GM23338 (cell line): ENCODE results near the gene MTREX. TPM values are rescaled to one million over a fixed set of nuclear protein-coding genes. Genes with fewer than 3 reads are reported as not detected.

Source experiments
- ZNF462 ChIP-seq: fragments of 250-450 bp; sonication (Bioruptor Pico); IDR thresholded peaks from 2 replicates; pipeline ENCODE4 v1.5.0; 2020; ENCODE audit warnings: mild to moderate bottlenecking, moderate library complexity
- polyA plus RNA-seq: library from polyadenylated mRNA; unstranded; fragments of >200 nt; fragmentation: Nextera tagmentation; extraction: Ambion mirVana; gene quantifications from 2 replicates; pipeline ENCODE4 v1.2.1, GENCODE V29; 2016
- total RNA-seq: library from RNA; depleted of rRNA; stranded (reverse); fragments of >200 nt; shearing (Covaris generic); gene quantifications from 2 replicates; pipeline ENCODE4 v1.2.3, GENCODE V29; 2014; rRNA removed

MTREX gene
- total and polyA plus RNA-seq, 2 experiments from 2014 or later: 47.5 to 94.9 TPM

GRCh38 chr5:55472642-55473041, 164.9 kb downstream of the MTREX start (continued):
- no peak for TF ChIP-seq ZNF462 (CRISPR knock-in tag)

Other genes with a start within 250 kb of the MTREX start
- not detected in 2 replicates for gene GZMA, start 205.3 kb upstream of the MTREX start, total RNA-seq
- not detected in 2 replicates for gene GZMA, start 205.3 kb upstream of the MTREX start, polyA plus RNA-seq
- 52.1 and 64.4 TPM in 2 replicates for gene GPX8, start 147.8 kb upstream of the MTREX start, total RNA-seq
- gene GPX8, start 147.8 kb upstream of the MTREX start, polyA plus RNA-seq: 59.1 and 66.1 TPM in 2 replicates
- gene CDC20B, start 134.8 kb upstream of the MTREX start, total RNA-seq: not detected in 2 replicates
- gene CDC20B, start 134.8 kb upstream of the MTREX start, polyA plus RNA-seq: not detected in 2 replicates
- gene MCIDAS, start 80.7 kb upstream of the MTREX start, total RNA-seq: 0.12 TPM in 1 of 2 replicates, not detected in the other
- not detected in 2 replicates for gene MCIDAS, start 80.7 kb upstream of the MTREX start, polyA plus RNA-seq
- not detected in 2 replicates for gene CCNO, start 74.4 kb upstream of the MTREX start, total RNA-seq
- gene CCNO, start 74.4 kb upstream of the MTREX start, polyA plus RNA-seq: 0.21 TPM in 1 of 2 replicates, not detected in the other
- 26.6 and 34.6 TPM in 2 replicates for gene DHX29, start 295 bp upstream of the MTREX start, total RNA-seq
- gene DHX29, start 295 bp upstream of the MTREX start, polyA plus RNA-seq: 118 and 137 TPM in 2 replicates
- gene PLPP1, start 227.0 kb downstream of the MTREX start, total RNA-seq: 92.0 and 97.1 TPM in 2 replicates
- gene PLPP1, start 227.0 kb downstream of the MTREX start, polyA plus RNA-seq: 39.1 and 42.1 TPM in 2 replicates